ENCODE data around the gene FHIT. TPM values are rescaled to one million over a fixed set of nuclear protein-coding genes. Genes with fewer than 3 reads are reported as not detected.

Gene FHIT
- polyA plus RNA-seq, 1 of the 3 experiments (the other 2 are of a cell fraction), result 0.41 TPM

DNA sequence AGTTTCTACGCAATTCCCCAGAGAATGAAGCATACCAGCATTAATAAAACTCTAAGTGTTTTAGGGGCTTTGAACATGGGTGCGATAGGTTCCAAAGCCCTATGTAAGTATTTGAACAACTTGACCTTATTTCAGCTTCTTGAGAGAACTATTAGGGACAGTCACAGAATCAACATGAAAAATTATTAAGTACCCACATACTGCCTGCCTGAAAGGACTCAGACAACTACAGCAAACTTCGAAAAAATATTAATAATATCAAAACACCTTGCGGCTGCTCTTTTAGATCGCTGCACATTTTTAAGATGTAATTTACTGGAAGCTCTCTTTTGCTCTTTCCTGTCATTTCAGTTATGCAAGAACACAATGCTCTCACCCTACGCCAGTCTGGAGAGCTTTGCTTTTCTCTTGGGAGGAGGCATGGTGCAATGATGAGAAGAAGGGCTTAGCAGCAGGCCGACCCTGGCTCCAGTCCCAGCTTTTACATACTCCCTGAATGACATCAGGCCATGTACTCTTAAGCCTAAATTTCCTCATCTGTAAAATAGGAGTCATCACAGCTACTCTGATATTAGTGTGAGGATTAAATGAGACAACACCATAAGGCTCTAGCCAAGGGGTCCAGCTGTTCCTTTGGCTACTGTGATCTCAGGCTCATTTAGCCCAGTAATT is 640.7 kb downstream of the FHIT start:
- 77% methylated on average over 7 of the region's 7 CpGs for WGBS (ENCODE audit: low lambda C conversion rate)
- TF ChIP-seq TEAD4 (IDR thresholded peaks at IDR 0.05; ENCODE audit: borderline replicate concordance, insufficient read depth) (no peak), CHD2 (IDR thresholded peaks at IDR 0.05; ENCODE audit: low read length, partially characterized antibody) (no peak), RFX5 (IDR thresholded peaks at IDR 0.05; ENCODE audit: low read length) (no peak), SMC3 (IDR thresholded peaks at IDR 0.05; ENCODE audit: low read depth, low read length) (no peak), FOXM1 (IDR thresholded peaks at IDR 0.05; ENCODE audit: low read depth) (no peak), ELF1 (IDR thresholded peaks at IDR 0.05) (no peak), MEF2A (IDR thresholded peaks at IDR 0.05; ENCODE audit: borderline replicate concordance, low read depth) (no peak), SIN3A (IDR thresholded peaks at IDR 0.05; ENCODE audit: borderline replicate concordance, low read depth, low read length) (no peak), FOXJ3 (CRISPR knock-in tag; IDR thresholded peaks at IDR 0.05) (no peak), GABPA (IDR thresholded peaks at IDR 0.05; ENCODE audit: low read depth) (no peak), NFIC (IDR thresholded peaks at IDR 0.05; ENCODE audit: borderline replicate concordance) (no peak), RXRA (IDR thresholded peaks at IDR 0.05; ENCODE audit: borderline replicate concordance, low read depth) (no peak), GATA2 (CRISPR knock-in tag; IDR thresholded peaks at IDR 0.05) (no peak)
- TF ChIP-seq, protein P1, sequence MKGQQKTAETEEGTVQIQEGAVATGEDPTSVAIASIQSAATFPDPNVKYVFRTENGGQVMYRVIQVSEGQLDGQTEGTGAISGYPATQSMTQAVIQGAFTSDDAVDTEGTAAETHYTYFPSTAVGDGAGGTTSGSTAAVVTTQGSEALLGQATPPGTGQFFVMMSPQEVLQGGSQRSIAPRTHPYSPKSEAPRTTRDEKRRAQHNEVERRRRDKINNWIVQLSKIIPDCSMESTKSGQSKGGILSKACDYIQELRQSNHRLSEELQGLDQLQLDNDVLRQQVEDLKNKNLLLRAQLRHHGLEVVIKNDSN (IDR thresholded peaks at IDR 0.05; ENCODE audit: borderline replicate concordance, low read depth), result no peak
- TF ChIP-seq, protein P2, sequence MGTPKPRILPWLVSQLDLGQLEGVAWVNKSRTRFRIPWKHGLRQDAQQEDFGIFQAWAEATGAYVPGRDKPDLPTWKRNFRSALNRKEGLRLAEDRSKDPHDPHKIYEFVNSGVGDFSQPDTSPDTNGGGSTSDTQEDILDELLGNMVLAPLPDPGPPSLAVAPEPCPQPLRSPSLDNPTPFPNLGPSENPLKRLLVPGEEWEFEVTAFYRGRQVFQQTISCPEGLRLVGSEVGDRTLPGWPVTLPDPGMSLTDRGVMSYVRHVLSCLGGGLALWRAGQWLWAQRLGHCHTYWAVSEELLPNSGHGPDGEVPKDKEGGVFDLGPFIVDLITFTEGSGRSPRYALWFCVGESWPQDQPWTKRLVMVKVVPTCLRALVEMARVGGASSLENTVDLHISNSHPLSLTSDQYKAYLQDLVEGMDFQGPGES (IDR thresholded peaks at IDR 0.05; ENCODE audit: low read depth, low read length), result no peak
- TF ChIP-seq, protein P3, sequence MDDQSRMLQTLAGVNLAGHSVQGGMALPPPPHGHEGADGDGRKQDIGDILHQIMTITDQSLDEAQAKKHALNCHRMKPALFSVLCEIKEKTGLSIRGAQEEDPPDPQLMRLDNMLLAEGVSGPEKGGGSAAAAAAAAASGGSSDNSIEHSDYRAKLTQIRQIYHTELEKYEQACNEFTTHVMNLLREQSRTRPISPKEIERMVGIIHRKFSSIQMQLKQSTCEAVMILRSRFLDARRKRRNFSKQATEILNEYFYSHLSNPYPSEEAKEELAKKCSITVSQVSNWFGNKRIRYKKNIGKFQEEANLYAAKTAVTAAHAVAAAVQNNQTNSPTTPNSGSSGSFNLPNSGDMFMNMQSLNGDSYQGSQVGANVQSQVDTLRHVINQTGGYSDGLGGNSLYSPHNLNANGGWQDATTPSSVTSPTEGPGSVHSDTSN (IDR thresholded peaks at IDR 0.05), result no peak
- TF ChIP-seq, protein P4, sequence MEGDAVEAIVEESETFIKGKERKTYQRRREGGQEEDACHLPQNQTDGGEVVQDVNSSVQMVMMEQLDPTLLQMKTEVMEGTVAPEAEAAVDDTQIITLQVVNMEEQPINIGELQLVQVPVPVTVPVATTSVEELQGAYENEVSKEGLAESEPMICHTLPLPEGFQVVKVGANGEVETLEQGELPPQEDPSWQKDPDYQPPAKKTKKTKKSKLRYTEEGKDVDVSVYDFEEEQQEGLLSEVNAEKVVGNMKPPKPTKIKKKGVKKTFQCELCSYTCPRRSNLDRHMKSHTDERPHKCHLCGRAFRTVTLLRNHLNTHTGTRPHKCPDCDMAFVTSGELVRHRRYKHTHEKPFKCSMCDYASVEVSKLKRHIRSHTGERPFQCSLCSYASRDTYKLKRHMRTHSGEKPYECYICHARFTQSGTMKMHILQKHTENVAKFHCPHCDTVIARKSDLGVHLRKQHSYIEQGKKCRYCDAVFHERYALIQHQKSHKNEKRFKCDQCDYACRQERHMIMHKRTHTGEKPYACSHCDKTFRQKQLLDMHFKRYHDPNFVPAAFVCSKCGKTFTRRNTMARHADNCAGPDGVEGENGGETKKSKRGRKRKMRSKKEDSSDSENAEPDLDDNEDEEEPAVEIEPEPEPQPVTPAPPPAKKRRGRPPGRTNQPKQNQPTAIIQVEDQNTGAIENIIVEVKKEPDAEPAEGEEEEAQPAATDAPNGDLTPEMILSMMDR (IDR thresholded peaks at IDR 0.05), result no peak
- TF ChIP-seq, protein P5, sequence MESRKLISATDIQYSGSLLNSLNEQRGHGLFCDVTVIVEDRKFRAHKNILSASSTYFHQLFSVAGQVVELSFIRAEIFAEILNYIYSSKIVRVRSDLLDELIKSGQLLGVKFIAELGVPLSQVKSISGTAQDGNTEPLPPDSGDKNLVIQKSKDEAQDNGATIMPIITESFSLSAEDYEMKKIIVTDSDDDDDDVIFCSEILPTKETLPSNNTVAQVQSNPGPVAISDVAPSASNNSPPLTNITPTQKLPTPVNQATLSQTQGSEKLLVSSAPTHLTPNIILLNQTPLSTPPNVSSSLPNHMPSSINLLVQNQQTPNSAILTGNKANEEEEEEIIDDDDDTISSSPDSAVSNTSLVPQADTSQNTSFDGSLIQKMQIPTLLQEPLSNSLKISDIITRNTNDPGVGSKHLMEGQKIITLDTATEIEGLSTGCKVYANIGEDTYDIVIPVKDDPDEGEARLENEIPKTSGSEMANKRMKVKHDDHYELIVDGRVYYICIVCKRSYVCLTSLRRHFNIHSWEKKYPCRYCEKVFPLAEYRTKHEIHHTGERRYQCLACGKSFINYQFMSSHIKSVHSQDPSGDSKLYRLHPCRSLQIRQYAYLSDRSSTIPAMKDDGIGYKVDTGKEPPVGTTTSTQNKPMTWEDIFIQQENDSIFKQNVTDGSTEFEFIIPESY (IDR thresholded peaks at IDR 0.05; ENCODE audit: borderline replicate concordance, low read depth), result no peak
- no peak overlapping the region for H3K4me3 ChIP-seq (ENCODE audit: low read depth in 2 of 2, low read length in 1 of 2)
- H3K9me3 ChIP-seq, result no peaks in the 10 kb centered on the region
- H3K4me2 ChIP-seq, result no peak overlapping the region
- no peak overlapping the region for H2AFZ ChIP-seq (ENCODE audit: low read depth)
- no peak overlapping the region for H3K9ac ChIP-seq
- ChIA-PET POLR2A (no interaction called here), CTCF (no interaction called here)
- no peaks in the 10 kb centered on the region for H3K4me1 ChIP-seq (ENCODE audit: control insufficient read depth in 1 of 2, insufficient read depth in 2 of 2, low read depth in 1 of 2, low read length in 1 of 2)
- H3K9me2 ChIP-seq, result no peaks in the 10 kb centered on the region
- DNase-seq, result no peak
- H3K27ac ChIP-seq (ENCODE audit: low read depth in 2 of 2, low read length in 1 of 2), result no peak overlapping the region
- H3K79me2 ChIP-seq (ENCODE audit: insufficient read depth), result no peaks in the 10 kb centered on the region
- H3K27me3 ChIP-seq (ENCODE audit: insufficient read depth), result no peaks in the 10 kb centered on the region
- H4K20me1 ChIP-seq (ENCODE audit: insufficient read depth), result no peaks in the 10 kb centered on the region
- H3F3A ChIP-seq (replicated peaks; ENCODE audit: insufficient read depth), result no peaks in the 10 kb centered on the region
- no peaks in the 10 kb centered on the region for H3K36me3 ChIP-seq (replicated peaks in 1 of 2; ENCODE audit: control insufficient read depth in 1 of 2, insufficient read depth in 2 of 2, low read length in 1 of 2)
